GM18951 (cell line): Measurements from ENCODE around the gene SLC37A4.
"Not testable (repeated sequence)": the region's sequence is repeated elsewhere in the genome, so short reads cannot be mapped to it uniquely, and the experiment has no call there.

Experiments used
- POLR2A ChIP-seq: IDR thresholded peaks from 4 replicates; pipeline ENCODE4 v1.6.1; 2011; ENCODE audit warnings: mild to moderate bottlenecking; ENCODE audit not compliant: insufficient read length, insufficient read depth; ENCODE audit errors: extremely low read depth
- in situ Hi-C: fragments of 300-500 bp; cut with MboI; formaldehyde crosslinking; loops from one replicate; pipeline ENCODE4 v1.12.0; 2022; ENCODE audit warnings: low sequenced_read_pairs, mixed read lengths, inconsistent platforms; ENCODE audit not compliant: unreplicated experiment

SLC37A4 gene

DNA sequence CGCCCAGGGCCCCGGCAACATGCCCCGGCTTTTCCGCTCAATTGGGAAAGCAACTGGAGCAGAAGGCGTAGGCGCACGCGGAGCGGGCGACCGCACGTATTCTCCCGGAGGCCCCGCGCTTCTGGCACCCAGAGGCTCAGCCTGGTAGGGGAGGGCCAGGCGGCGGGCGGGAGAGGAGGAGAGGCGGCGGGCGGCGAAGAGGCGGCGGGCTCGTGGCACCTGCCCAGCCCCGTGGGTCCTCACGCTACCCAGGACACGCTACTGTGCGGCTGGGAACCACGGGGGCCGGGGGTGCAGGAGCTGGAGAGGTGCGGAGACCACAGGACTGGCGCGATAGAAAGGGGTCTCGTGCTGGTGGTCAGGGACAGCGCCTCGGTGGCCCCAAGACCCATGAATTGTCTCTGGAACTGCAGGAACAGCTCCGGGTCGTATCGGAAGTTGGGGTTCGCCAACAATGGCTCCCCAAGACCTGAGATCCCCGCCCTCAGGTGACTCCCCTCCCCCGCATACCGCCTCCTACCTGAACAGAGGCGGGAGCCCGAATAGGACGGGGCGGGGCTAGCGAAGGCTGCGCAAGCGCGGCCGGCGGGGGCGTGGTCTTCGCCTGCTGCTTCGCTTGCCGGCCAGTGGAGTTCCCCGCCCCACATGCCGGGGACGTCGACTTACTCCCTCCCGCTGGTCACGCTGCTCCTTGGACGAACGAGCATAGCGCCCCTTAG, at the start of gene SLC37A4:
TSS of gene SLC37A4 (minus strand) at position 549 of the 719 bp plus-strand sequence.
- TF ChIP-seq POLR2A, result peak; percentile 67
- in situ Hi-C loops, result no loop called here

DNA sequence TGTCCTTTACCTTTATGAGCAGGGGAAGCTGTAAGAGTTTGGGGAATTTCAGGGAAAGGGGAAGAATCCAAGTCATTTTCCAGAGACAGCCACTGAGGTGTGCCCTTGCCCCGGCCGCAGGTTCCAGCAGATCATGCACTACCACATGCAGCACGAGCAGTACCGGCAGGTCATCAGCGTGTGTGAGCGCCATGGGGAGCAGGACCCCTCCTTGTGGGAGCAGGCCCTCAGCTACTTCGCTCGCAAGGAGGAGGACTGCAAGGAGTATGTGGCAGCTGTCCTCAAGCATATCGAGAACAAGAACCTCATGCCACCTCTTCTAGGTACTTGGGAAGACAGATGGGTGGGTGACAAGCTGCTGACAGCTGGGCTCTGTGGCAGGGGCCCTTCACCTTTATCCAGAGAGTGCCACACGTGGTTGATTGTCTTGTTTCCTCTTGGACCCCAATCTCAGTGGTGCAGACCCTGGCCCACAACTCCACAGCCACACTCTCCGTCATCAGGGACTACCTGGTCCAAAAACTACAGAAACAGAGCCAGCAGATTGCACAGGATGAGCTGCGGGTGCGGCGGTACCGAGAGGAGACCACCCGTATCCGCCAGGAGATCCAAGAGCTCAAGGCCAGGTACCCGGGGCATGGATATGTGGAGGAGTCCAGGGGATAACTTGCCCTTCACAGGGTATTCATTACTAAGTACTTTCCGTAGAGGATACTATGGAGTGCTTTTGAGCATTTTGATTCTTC, 48.2 kb upstream of the SLC37A4 start:
- in situ Hi-C loops, result no loop called here
- TF ChIP-seq POLR2A, result no peak

DNA sequence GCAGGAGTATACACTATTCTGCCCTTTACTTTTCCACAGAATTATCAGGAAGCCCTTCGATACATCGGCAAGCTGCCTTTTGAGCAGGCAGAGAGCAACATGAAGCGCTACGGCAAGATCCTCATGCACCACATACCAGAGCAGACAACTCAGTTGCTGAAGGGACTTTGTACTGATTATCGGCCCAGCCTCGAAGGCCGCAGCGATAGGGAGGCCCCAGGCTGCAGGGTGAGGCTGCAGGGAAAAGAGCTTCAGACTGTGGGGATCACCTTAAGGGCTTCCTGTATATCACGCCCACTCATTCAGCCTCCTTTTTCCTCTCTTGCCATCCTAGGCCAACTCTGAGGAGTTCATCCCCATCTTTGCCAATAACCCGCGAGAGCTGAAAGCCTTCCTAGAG, 47.2 kb upstream of the SLC37A4 start:
- TF ChIP-seq POLR2A, result no peak
- in situ Hi-C loops, result no loop called here

DNA sequence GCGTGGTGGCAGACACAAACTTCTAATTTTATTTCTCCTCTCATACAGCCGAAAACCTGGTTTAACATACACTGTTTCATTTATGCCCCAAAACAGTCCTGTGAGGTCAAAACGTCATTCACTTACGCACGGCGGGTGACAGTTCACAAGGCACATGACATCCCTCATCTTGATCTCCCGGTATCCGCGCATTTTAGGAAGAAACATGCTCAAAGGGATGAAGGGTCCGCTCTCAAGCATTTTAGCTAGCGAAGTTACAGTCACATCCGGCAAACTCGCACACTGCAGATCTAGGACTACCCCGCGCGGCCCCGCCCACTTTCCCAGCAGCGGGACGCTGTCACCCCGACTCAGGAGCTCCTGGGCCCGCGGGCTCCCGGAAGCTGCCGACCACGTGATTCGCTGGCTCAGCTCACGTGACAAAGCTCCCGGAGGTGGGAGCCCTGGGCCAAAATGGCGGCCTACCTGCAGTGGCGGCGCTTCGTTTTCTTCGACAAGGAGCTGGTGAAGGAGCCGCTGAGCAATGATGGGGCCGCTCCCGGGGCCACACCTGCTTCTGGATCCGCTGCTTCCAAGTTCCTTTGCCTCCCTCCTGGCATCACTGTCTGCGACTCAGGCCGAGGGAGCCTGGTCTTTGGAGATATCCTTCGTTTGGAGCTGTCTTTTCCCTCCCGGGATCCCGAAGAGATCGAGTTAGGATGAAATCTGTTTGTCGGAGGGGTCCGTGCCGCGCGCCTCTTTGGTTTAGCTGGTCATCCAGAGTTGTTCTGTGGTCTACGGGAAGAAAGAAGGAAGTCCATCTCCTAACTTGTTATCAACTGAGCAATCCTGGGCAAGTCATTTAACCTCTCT, 36.9 kb upstream of the SLC37A4 start, which contains the start of gene VPS11:
TSS of gene VPS11 (plus strand) at position 448 of the 852 bp plus-strand sequence. CDS start at position 454, 6 bp downstream.
- peak; percentile 85 for TF ChIP-seq POLR2A
- in situ Hi-C loops, result no loop called here

DNA sequence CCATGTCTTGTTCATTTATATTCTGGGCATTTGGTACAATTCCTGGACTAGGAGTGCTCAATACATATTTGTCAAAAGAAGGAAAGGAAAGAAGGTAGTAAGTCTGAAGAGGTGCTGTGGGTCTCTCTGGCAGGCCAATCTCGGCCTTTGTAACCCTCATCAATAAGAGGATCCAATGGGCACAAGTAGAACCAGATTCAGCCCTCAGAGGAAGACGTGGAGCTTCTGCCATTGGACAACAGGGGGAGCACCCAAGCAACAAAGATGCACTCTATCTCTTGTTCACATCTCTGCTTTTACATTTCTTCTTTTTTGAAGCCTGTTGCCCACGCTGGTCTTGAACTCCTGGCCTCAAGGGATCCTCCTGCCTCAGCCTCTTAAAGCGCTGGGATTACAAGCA, 34.7 kb upstream of the SLC37A4 start:
- TF ChIP-seq POLR2A, result no peak
- in situ Hi-C loops, result no loop called here

DNA sequence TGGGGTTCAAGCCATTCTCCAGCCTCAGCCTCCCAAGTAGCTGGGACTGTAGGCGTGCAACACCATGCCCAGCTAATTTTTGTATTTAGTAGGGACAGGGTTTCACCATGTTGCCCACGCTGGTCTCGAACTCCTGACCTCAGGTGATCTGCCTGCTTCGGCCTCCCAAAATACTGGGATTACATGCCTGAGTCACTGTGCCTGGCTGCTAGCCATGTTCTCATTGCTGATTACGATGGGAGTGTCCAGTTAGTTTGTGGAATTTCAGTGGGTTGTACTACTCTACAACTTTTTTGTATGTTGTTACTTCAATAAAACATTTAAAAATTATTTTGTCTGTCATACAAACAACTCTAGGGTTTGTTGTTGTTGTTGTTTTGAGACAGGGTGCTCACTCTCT, 32.1 kb upstream of the SLC37A4 start:
- in situ Hi-C loops, result no loop called here
- no peak for TF ChIP-seq POLR2A

DNA sequence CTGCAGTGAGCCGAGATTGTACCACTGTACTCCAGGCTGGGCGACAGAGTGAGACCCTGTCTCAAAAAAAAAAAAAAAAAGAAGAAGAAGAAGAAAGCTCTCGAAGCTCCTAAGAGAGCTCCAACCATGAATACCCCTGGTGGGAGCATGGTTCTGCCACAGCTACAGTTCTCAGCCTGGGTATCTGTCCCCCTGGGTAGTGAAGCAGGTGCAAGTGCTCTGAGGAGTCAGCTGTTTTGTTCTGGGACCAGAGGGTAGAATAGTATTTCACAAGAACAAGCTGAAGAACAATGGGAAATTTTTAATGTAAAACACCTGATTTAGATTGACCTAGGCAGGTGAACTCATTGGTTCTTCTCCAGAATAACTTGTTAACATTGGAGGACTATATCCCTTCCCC, 30.6 kb upstream of the SLC37A4 start:
- in situ Hi-C loops, result no loop called here

DNA sequence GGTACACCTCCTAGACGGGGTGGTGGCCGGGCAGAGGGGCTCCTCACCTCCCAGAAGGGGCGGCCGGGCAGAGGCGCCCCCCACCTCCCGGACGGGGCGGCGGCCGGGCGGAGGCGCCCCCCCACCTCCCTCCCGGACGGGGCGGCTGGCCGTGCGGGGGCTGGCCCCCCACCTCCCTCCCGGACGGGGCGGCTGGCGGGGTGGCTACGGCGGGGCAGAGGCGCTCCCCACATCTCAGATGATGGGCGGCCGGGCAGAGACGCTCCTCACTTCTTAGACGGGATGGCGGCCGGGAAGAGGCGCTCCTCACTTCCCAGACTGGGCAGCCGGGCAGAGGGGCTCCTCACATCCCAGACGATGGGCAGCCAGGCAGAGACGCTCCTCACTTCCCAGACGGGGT, 28.5 kb upstream of the SLC37A4 start:
- in situ Hi-C loops, result not testable (repeated sequence)

More for the DNA sequence above, 30.6 kb upstream of the SLC37A4 start:
- no peak for TF ChIP-seq POLR2A

DNA sequence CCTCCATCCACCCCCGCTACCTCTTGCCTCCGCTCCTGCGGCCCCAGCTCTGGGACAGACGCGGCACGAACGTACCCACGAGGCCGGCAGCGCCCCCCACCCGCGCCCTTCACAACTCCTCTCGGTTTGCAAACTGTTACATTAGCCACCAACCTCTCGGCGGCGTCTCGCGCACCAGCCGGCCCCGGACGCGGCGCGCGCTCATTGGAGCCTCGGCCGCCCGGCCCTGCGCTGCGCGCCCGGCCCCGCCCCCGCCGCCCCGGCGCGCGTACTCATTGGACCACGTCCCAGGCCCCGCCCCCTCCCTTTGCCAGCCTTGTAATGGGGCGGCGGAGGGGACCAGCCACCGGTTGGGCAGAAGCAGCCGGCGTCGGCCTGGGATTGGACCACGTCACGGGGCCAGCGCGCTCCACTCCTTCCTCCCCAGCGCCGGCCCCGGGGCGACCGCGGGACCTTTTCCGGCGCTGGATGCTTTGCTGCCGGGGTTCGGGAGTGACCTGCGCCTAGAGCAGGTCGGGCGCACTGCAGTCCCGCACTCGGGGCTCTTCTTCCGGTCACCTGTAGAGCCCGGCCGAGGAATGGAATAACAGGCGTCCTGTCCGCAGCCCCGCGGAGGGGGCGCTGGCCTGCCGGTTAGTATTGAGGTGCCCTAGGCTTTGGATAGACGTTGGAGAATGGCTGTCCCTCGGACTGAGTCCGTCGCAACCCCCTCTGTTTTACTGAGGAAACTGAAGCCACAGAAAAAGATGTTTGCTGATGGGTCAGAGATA, 26.5 kb upstream of the SLC37A4 start, which contains the start of gene HYOU1:
TSS of gene HYOU1 (minus strand) at position 206 of the 770 bp plus-strand sequence. CDS start 1,045 bp downstream, outside the sequence.
- in situ Hi-C loops, result no loop called here
- TF ChIP-seq POLR2A, result peak; percentile 90

DNA sequence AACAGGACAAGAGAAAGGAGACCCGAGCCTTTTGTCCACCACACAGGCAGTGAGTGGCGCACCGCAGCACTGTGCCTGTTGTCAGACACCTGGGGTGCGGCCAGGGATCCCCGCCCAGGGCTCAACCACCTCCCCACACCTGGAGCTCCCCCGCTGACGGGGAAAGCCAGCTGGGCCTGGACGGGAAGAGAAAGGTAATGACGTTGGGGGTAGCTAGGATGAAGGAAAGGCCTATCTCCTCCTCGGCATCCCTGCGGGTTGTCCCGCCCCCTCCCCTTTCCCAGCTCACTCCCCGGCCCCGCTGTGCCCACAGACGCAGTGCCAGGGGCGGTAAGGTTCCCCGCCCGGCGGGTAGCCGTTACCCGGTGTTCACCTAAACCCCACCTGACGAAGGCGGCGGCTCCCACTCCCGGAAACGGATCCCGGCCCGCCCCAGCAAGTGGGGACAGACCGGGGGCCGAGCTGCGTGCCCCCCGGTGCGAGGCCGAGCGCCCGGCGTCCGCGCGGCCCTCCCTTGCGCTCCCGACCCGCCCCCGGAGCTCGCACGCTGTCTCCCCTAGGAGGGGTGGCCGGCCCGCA, 25.8 kb upstream of the SLC37A4 start:
- no peak for TF ChIP-seq POLR2A
- in situ Hi-C loops, result no loop called here

DNA sequence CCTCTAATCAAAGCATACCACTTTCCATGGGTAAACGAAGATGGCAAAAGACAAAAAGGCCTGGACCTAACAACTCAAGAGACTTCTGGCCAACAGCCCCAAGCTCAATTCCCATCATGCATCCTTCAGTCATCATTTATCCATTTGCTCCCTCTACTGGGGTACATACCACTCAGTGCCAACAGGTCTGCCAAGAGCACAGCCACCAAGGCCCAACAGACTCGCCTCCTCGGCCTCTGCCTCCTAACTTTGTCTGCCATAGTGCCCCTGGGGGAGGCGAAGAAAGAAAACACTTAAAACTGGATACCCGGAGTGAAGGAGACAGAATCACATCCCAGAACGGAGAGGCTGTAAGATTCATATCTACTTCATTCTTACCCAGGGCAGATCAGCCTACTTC, 25.2 kb upstream of the SLC37A4 start:
- in situ Hi-C loops, result no loop called here
- TF ChIP-seq POLR2A, result no peak

DNA sequence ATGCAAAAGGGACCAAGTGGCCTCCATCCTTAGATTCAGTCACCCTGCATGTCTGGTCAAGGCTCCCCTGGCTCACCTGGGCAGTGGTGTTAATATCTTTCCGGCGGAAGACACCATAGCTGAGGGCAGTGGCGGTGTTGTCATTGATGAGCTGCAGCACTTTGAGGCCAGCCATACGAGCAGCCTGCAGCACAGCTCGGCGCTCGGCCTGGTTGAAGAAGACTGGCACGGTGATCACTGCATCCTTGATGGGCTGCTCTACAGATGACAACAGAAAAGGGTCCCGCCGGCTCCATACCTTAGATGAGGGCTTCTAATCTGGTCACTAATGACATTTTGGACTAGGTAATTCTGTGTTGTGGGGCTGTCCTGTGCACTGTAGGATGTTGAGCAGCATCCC, 23.7 kb upstream of the SLC37A4 start:
- no peak for TF ChIP-seq POLR2A
- in situ Hi-C loops, result no loop called here

DNA sequence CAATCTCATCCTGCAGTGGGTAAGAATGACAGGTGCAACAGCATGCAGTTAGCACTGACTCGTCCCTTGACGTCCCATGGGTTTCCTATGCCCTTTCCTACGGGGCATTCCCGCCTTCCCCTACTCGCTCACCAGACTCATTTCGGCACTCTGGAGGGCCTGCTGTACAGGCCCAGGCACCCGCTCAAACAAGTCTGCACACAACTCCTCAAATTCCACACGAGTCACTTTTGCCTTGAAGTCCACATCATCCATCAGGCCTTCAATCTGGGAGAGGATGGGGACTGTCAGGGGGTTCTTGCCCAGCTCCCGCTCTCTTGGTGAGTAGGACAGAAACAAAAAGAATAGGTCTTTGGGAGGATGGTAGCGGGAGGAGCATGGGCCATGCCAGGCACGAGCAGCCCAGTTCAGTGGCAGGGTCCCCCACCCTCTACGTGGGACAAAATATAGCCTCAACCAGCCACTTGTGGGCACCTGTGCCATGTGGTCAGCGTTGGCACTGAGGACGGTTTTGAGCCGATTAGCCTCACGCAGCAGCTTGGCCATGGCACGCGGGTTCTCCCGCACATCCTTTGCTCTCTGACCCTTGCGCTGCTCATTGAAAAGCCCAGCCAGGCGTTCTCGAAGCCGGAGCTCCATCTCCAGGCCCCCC, 21.6 kb upstream of the SLC37A4 start:
- TF ChIP-seq POLR2A, result no peak
- in situ Hi-C loops, result no loop called here
